ENCODE results near the gene GABBR2.

GABBR2 gene

GRCh38 chr9:98241357-98242300, 467.1 kb downstream of the GABBR2 start:
- DNase-seq = no peak

GRCh38 chr9:98240475-98240874, 468.3 kb downstream of the GABBR2 start:
- DNase-seq = no peak

All from NCI-H2227 treated with DMSO at 0.1 percent for 48 hours (cell line).